HG02884 (cell line): ENCODE results near the gene IGFLR1.

ENCODE experiments used
- ATAC-seq: cut with Tn5 transposase; IDR thresholded peaks from one replicate; pipeline ENCODE4 v1.9.1; 2021; ENCODE audit warnings: mild to moderate bottlenecking, moderate library complexity; ENCODE audit not compliant: unreplicated experiment

IGFLR1 gene

GRCh38 chr19:35742121-35742724 lies at the start of gene IGFLR1:
Gene IGFLR1 (minus strand): TSS chr19:35742452. CDS start chr19:35741180, 1,272 bp downstream.
- no peak for ATAC-seq

GRCh38 chr19:35791814-35792279 lies 49.6 kb upstream of the IGFLR1 start:
- ATAC-seq: no peak

GRCh38 chr19:35790981-35791813 lies 48.9 kb upstream of the IGFLR1 start:
- ATAC-seq: no peak

GRCh38 chr19:35789978-35790944 lies 48.0 kb upstream of the IGFLR1 start:
- ATAC-seq: no peak

GRCh38 chr19:35789195-35789977 lies 47.1 kb upstream of the IGFLR1 start:
- no peak for ATAC-seq

- ATAC-seq: no peak
Measured at GRCh38 chr19:35788205-35788960, 46.1 kb upstream of the IGFLR1 start.

GRCh38 chr19:35787227-35787799 lies 45.1 kb upstream of the IGFLR1 start:
- no peak for ATAC-seq

- ATAC-seq: no peak
Measured at GRCh38 chr19:35786299-35787160, 44.3 kb upstream of the IGFLR1 start.

GRCh38 chr19:35785339-35785627 lies 43.0 kb upstream of the IGFLR1 start:
- no peak for ATAC-seq

- ATAC-seq: no peak
Measured at GRCh38 chr19:35784503-35785338, 42.5 kb upstream of the IGFLR1 start.

- ATAC-seq: no peak
Measured at GRCh38 chr19:35783469-35784434, 41.5 kb upstream of the IGFLR1 start.

GRCh38 chr19:35782589-35782988 lies 40.3 kb upstream of the IGFLR1 start:
- no peak for ATAC-seq

- ATAC-seq: no peak
Measured at GRCh38 chr19:35781650-35782049, 39.4 kb upstream of the IGFLR1 start.

- ATAC-seq: no peak
Measured at GRCh38 chr19:35780717-35781116, 38.5 kb upstream of the IGFLR1 start.

- ATAC-seq: no peak
Measured at GRCh38 chr19:35780058-35780457, 37.8 kb upstream of the IGFLR1 start.

- no peak for ATAC-seq
Measured at GRCh38 chr19:35779033-35779432, 36.8 kb upstream of the IGFLR1 start.

GRCh38 chr19:35777961-35778360 lies 35.7 kb upstream of the IGFLR1 start:
- no peak for ATAC-seq
